Glomerular visceral epithelial cell (primary cell): ENCODE data around the gene ZFP36L1.
A peak's percentile ranks its signal among the peaks of the same experiment; 100 is the strongest.

Experiments used
- DNase-seq: peaks from one replicate; pipeline ENCODE4 v3.0.0-alpha.2; 2016; ENCODE audit errors: extremely low spot score

ZFP36L1 gene

GRCh38 chr14:68816183-68816942 lies 23.5 kb upstream of the ZFP36L1 start:
- peak; percentile 92 for DNase-seq

GRCh38 chr14:68815298-68816182 lies 22.7 kb upstream of the ZFP36L1 start:
- DNase-seq, result no peak

- peak; percentile 91 for DNase-seq
Measured at GRCh38 chr14:68814539-68815297, 21.9 kb upstream of the ZFP36L1 start.

- DNase-seq, result no peak
Measured at GRCh38 chr14:68814238-68814538, 21.3 kb upstream of the ZFP36L1 start.

GRCh38 chr14:68813318-68813838 lies 20.5 kb upstream of the ZFP36L1 start:
- DNase-seq, result no peak

GRCh38 chr14:68811171-68811570 lies 18.3 kb upstream of the ZFP36L1 start:
- no peak for DNase-seq

- no peak for DNase-seq
Measured at GRCh38 chr14:68810173-68811153, 17.6 kb upstream of the ZFP36L1 start.

GRCh38 chr14:68809524-68809923 lies 16.7 kb upstream of the ZFP36L1 start:
- no peak for DNase-seq

GRCh38 chr14:68808696-68809480 lies 16.0 kb upstream of the ZFP36L1 start:
- DNase-seq, result no peak

- no peak for DNase-seq
Measured at GRCh38 chr14:68807987-68808386, 15.1 kb upstream of the ZFP36L1 start.

GRCh38 chr14:68807148-68807600 lies 14.3 kb upstream of the ZFP36L1 start:
- DNase-seq, result peak; percentile 69

- no peak for DNase-seq
Measured at GRCh38 chr14:68806526-68807147, 13.8 kb upstream of the ZFP36L1 start.

GRCh38 chr14:68805414-68805813 lies 12.5 kb upstream of the ZFP36L1 start:
- no peak for DNase-seq

GRCh38 chr14:68801631-68802030 lies 8.8 kb upstream of the ZFP36L1 start:
- no peak for DNase-seq

GRCh38 chr14:68800953-68801352 lies 8.1 kb upstream of the ZFP36L1 start:
- DNase-seq, result no peak

- peak; percentile 58 for DNase-seq
Measured at GRCh38 chr14:68800390-68800789, 7.5 kb upstream of the ZFP36L1 start.

- DNase-seq, result no peak
Measured at GRCh38 chr14:68798621-68799020, 5.8 kb upstream of the ZFP36L1 start.

- DNase-seq, result no peak
Measured at GRCh38 chr14:68797121-68797670, 4.3 kb upstream of the ZFP36L1 start.

GRCh38 chr14:68796418-68797101 lies 3.7 kb upstream of the ZFP36L1 start:
- DNase-seq, result no peak
